HG03521 (cell line): ENCODE results near the gene AHI1.
"Not testable (repeated sequence)": the region's sequence is repeated elsewhere in the genome, so short reads cannot be mapped to it uniquely, and the experiment has no call there.

ENCODE experiments used
- ATAC-seq: cut with Tn5 transposase; IDR thresholded peaks from one replicate; pipeline ENCODE4 v1.9.1; 2021; ENCODE audit warnings: mild to moderate bottlenecking, moderate library complexity; ENCODE audit not compliant: unreplicated experiment

AHI1 gene

DNA sequence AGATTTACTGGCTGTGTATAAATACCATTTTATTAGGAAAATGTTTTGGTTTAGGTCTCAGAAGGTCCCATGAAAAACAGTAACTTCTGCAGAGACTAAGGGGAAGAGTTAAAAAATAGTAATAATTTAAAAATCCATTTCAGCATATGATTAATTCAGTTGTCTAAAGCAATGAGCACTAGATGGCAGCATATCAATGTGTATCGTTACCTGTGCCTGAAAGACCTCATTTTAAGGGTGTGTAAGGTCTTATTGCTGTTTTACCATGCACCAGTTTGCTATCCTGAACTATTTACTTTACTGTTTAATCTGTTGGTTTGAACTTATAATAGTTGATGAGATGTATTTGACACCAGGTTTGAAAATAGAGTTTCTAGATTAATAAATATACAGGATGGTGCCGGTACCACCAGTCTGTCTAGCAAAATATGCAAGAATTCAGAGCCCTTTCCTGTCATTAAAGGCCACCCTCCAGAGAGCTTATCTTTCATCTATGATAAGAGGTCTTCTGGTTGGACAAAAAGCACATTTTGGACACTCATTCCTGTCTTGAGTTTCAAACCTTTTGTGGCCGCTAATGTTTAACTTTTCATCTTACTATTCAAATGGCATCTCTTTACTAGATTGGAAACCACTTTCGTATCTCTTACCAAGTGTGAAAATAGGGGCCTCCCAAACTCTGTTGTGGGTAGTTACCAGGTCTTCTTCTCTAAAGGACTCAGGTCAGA, 8.9 kb upstream of the AHI1 start:
- peak; percentile 88 for ATAC-seq

DNA sequence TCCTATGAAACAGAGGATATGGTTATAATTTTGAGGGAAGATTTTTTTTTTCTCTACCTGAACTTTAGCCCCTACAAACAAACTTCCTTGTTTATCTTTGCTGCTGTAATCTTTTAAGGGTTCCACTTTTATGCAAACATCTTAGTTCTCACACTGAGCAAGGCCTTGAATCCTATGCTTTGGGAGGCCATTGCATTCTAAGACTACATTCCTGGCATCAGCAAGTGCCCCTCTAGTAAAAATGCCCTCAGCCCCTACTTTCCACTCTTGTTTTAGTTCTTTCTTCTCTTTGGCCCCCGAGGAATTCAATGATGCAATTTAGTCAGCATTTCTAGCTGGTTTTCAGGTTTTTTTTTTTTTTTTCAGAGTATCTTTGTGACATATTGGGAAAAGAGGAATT, 8.1 kb upstream of the AHI1 start:
- ATAC-seq, result no peak

DNA sequence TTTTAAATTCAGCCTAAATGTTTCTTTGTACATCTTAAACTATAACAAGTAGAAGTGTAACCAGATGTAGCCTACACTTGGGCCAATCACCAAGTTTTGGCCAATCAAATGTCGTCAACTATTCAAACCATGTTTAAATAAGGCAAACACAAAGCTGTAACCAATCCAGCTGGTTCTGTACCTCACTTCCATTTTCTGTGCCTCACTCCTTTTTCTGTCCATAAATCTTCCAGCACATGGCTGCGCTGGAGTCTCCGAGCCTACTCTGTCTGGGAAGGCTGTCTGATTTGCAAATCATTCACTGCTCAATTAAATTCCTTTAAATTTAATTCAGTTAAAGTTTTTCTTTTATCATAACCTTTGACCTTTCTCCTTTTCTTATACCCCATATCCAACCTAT, 7.7 kb upstream of the AHI1 start:
- no peak for ATAC-seq

DNA sequence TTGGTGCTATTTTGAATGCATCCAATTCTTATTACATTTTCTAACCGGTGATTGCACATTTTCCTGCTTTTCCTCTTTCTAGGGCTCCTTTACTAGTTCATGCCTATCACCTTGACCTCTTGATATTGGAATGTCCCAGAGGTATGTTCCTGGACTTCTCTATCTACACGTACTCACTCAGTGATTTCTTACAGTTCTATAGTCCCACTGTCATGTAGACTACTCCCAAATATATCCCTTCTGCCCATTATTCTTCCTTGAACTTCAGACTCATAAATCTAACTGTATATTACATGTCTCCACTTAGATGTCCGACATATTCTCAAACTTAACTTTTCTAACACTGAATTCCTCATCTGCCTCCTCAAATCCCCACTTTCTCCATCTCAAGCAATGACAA, 7.2 kb upstream of the AHI1 start:
- ATAC-seq, result no peak

DNA sequence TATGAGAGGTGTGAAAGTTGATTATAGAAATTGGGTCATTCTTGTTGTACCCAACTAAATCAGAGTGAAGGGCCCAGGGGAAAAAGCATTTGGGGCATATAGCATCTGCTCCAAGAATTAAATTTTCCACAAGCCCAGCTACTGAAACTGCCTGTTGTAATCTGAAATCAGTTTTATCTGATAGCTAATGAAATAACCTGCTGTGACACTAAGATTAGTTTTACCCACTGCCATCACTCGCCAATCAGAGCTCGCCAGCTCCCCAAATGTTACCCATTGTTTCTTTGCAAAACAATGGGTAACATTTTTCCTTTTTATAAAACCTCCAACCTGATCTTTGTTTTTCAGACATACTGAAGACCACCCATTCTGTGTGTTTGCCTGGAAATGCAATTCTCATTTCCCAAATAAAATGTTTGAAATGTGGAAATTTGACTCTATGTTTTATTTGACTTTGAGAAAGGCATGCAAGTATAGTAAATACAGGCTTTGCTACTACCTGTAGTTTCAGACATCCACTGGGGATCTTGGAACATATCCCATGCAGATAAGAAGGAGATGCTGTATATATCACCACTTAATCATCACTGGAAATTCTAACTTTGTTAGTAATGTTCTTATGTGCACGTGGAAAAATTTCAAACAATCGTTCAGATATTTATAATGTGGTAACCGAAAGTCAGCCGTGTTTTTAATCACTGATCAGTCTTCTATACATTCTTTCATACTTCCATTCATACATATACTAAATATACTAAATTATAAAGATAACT, 6.3 kb upstream of the AHI1 start:
- ATAC-seq, result no peak

DNA sequence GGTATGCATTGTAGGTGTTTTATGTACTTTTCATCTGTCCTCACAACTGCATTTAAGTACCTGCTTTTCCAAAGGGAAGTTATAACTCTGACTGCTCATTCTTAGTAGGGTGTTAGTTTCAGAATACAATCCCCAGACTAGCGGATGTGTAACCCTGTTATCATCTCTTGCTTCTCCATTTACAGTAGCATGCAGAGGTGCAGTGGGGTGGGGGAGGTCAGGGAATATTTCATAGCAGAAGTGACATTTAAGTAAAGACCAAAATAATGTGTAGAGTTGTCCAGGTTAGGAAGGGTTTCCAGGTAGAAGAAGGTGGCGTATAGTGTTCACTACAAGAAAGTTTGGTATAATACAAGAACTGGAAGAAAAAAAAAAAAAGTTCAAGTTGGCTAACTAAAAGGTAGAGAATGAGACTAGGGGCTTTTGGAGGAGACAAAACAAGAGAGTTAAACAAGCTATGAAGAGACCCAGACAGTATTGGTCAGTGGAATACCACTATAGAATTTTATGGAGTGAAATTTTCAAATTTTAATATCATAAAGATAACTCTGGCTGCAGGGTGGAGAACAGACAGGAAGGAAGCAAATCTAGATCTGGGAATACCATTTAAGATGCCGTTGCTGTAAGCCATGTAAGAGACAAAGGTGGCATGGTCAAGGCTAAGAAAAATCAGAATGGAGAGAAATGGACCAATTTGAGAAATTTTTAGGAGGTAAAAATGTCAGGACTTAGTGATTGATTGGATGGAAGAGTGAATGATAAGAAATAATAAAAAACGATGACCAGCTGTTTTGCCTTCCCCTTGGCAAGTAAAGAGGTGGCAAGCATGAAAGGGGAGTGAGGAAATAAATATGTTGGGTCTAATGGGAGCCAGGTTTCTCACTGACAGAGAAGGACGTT, 2.2 kb upstream of the AHI1 start:
- no peak for ATAC-seq

DNA sequence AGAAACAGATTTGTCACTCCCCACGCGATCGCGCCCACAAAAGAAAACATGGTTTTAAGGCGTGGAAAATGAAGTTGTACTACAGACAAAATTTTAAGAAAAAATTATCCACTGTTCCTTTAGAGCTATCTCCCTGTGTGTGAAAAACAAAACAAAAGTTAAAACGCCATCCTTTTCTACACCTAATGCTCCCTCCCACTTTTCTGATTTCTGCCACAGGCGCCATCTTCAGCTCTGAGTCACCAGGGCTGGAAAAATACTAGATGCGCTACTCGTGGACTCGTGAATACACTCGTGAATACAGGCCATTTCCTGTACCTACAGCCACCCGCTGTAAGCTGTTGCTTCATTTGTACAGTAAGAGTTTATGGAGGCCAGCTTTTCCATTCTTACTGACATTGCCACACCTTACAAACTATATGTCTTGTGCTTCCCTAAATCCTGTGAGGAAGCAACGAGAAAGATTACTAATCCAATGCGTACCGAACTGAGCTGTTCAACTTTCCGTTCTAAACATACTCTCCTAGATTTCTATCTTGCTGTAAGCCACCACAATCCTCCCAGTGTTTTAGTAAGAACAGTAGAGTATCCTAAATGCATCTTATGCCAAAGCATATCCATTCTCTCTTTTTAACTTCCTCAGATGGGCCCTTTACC, 773 bp upstream of the AHI1 start:
- ATAC-seq, result peak; percentile 32

DNA sequence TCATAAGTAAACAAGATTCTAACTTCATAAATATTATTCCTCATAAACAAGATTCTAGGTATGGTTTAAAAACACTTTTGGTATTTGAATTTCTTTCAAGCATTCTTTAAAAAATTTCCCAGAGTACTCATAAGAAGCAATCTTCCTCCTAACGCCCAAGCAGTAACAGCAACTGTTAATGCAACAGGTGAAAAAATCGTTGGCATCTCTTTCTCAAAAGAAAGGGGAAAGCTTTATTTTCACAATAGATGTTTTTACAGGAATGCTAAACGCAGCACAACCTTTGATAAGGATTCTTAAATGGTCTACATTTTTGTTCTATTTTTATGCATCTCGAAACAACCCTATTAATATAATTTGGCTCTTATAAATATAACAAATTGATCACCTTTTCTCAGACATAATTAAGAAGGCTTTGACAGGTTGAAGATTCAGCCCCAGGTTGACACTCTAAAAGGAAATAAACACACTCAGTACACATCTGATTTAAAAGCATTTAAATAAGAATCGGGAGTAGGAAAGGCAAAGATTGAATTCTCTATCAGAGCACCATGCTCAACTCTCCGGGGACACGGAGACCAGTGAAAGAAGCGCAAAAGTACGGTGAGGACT, 634 bp downstream of the AHI1 start:
- ATAC-seq, result no peak

DNA sequence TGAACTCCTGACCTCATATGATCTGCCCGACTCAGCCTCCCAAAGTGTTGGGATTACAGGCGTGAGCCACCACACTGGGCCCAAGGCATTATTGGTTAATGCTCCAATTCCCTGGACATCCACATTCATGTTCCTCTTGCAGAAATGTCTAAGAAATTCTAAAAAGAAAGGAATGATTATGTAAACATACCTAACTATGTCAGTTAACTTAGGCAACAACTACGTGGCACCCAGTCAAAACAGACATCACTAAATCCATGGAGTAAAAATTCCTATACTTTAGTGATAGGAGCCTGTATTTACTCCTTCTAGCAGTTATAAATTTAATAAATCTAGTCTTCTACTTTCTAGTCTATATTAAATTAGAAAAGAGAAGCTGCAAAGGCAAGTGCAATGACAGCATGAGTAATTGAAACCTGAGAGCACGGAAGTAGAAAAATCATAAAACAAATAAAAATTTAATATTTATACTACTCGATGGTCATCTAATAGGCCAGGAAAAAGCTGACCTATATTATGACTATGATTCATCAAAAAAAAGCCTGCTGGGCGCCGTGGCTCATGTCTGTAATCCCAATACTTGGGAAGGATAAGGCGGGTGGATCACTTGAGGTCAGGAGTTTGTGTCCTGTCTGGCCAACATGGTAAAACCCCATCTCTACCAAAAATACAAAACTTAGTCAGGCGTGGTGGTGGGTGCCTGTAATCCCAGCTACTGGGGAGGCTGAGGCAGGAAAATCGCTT, 4.2 kb downstream of the AHI1 start:
- ATAC-seq, result no peak

DNA sequence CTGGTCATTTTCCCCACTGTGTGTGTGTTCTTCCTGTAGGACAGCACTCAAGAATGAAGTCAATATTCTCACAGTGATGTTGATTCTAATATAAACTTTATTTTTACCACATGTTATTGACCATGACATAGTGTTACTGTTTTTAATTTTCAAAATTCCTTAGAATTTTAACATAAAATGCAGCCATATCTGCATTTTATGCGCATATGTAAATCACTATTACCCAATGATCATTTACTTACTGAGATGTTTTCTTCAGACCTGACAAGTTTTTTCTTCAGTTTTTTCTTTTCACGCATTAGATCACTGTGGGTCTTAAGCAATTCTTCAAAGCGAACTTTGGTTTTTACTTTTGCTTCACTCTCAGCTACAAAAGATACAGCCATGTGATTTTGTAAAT, 7.2 kb downstream of the AHI1 start:
- ATAC-seq, result no peak

DNA sequence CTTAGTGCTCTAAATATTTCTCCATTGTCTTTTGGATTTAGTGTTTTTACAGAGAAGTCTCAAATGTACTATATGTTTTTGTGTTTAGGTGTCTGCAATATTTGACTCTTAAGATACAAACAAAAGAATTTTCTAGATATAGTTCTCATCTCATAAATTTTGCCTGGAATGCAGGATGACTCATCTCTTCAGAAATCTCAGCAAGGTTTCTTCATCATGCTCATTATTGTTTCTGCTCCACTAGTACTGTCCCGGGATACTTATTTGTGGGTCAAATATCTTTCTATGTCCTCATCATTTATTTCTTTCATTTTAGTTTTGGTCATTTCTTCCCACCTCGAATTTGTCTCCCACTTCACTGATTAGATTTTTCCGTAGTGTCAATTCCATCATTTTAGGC, 9.5 kb downstream of the AHI1 start:
- no peak for ATAC-seq

DNA sequence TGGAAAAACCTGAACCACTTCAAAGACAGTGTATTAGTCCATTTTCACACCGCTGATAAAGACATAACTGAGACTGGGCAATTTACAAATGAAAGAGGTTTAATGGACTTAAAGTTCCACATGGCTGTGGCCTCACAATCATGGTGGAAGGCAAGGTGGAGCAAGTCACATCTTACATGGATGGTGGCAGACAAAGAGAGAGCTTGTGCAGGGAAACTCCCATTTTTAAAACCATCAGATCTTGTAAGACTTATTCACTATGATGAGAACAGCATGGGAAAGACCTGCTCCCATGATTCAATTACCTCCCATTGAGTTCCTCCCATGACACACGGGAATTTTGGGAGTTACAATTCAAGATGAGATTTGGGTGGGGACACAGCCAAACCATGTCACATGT, 13.6 kb downstream of the AHI1 start:
- not testable (repeated sequence) for ATAC-seq

DNA sequence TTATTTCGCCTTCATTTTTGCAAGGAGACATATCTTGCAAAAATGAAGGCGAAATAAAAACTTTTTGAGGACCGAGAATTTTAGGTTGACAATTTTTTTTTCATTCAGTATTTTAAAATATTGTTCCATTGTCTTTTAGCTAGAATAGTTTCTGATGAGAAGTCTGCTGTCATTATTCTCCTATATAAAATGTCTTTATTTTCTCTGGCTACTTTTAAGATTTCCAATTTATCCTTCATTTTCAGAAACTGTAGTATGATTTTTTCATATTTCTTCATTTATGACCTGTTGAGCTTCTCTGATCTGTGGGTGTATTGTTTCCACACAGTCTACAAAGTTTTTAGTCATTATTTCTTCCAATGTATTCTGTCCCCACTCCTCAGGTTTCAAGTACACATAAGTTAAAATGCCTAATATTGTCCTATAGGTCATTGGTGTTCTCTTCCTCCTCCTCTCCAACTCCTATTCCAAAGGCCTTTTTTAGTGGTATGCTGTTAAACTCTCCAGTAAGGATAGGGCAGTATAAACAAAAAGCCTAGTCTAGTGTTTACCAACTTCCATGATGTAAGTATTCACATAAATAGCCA, 15.7 kb downstream of the AHI1 start:
- ATAC-seq, result no peak

DNA sequence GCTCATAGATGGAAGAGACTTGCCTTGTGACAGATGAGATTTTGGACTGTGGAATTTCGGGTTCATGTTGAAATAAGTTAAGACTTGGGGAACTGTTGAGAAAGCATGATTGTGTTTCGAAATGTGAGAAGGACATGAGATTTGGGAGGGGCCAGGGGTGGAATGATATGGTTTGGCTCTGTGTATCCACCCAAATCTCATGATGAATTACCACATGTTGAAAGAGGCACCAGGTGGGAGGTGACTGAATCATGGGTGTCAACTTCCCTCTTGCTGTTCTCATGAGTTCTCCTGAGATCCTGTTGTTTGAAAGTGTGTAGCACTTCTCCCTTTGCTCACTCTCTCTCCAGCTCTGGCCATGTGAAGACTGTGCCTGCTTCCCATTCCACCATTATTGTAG, 17.9 kb downstream of the AHI1 start:
- ATAC-seq, result no peak

DNA sequence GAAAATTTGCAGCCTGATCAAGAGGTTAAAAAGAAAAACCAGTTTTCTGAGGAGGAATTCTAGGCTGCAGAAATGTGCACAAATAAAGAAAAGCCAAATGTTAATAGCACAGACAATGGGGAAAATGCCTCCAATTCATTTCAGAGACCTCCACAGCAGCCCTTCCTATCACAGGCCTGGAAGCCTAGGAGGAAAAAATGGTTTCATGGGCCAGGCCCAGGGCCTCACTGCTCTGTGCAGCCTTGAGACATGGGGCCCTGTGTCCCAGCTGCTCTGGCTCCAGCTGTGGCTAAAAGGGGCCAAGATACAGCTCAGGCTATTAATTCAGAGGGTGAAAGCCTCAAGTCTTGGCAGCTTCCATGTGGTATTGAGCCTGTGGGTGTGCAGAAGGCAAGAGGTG, 18.9 kb downstream of the AHI1 start:
- ATAC-seq, result no peak

DNA sequence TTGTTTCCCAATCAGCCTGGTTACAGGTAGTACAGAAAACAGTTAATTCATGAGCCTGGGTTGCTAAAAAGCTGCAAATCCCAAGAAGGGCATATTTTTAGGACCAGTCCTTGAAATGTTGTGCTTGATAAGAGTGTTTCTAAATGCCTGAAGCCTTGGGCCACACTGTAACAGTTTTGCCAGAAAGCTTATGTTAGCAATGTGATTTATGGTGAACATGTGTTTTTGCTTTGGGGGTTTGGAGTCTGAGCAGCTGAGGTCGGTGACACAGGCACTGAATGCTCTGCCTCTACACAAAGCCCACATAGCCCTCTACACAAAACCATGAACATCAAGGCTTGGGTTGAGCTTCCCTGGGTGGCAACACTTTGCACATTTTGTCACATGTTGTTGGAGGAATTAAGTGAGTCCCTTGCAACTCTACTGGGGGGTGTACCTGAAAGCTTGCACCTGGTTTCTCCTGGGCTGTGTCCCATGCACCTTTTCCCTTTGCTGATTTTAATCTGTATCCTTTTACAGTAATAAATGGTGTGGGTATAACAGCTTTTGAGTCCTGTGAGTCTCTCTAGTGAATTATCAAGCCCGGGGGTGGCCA, 22.2 kb downstream of the AHI1 start:
- ATAC-seq, result no peak

DNA sequence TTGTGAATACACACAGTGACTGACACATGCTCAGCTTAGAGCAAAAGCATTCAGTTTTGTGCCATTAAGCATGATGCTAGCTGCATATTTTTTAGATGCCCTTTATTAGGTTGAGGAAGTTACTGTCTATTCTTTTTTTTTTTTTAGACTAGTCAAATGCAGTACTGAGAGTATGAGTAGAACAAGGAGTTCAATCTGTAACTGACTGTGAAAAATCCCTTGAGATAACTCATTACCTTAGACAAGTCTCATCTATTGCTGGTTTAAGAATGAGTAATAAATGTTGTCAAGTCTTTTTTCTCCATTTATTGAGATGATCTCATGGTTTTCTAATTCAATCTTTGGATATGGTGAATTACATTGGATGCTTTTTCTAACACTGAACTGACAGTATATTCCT, 23.2 kb downstream of the AHI1 start:
- ATAC-seq, result no peak

DNA sequence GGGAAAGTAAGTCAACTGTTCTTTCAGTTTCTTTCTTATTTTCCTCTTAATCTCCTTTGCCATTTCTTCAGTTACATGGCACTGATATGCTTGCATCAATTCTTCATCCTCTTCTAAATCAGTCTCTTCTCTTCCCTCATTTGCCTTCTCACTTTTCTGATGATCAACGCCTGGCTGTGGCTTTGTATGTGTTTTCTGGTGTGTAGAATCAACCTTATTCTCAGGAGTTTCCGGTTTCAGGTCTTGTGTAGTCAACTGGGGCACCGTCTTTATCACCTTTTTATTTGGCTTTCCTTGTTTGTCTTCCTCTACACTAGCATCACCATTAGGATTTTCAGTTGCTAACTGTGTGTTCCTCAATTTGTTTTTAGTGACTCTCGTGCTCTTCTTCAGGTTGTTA, 31.6 kb downstream of the AHI1 start:
- ATAC-seq, result no peak

DNA sequence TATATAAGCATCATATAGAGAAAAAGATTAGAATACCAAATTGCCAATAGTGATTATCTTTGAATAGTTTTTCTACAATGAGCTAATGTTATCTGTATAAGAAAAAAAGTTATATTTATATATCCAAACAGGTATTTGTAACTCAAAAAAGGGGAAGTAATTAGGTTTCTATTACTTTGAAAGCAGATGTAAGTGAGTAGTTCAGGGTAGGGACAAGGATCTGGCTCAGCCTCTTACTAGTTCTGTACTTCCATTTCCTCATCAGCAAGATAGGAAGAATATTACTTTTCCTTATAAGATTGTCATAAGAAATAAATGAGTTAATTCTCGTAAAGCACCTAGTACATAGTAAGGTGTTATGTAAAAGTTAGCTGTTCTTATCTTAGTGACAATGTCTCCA, 32.2 kb downstream of the AHI1 start:
- peak; percentile 72 for ATAC-seq
